Measurements from ENCODE around the gene ITGB5.

The ITGB5 gene

DNA sequence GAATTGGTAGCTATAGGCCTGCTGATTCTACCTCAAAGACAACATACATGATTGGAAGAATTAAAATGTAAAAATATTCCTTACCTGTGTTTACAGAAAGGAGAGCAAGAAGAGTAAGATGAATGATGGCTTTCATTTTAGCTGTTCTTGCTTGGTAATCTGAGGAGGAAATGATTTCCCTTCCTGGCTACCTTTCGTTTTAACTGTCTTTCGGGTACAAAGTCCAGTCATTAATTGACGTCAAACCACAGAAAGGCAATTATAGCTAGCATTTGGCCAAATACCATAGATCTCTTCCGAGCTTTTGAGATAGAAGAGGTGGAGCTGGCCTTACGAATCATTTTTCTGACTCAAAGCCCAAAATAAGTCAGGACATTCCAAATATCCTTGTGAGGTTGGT, 47.4 kb upstream of the ITGB5 start, which contains the start of gene MUC13:
Gene MUC13 (minus strand): TSS at position 175 of the 400 bp plus-strand sequence. CDS start 39 bp downstream, at position 136.
- H3K27ac ChIP-seq (ENCODE audit: low read depth, low read length, poor library complexity, severe bottlenecking): no peak within 1 kb of the TSS
- H3K27me3 ChIP-seq (ENCODE audit: insufficient read depth, low read length): no peaks in the 10 kb centered on the region
- no peak within 1 kb of the TSS for H3K9ac ChIP-seq (ENCODE audit: low read length)
- H4K20me1 ChIP-seq (ENCODE audit: insufficient read depth, low read length): no peaks in the 10 kb centered on the region
- no peaks in the 10 kb centered on the region for H3K36me3 ChIP-seq (ENCODE audit: insufficient read depth, low read length)
- H3K9me3 ChIP-seq (ENCODE audit: low read length): no peaks in the 10 kb centered on the region
- TF ChIP-seq EZH2 (IDR thresholded peaks at IDR 0.05; ENCODE audit: borderline replicate concordance, low read length): no peak
- TF ChIP-seq, protein P1, sequence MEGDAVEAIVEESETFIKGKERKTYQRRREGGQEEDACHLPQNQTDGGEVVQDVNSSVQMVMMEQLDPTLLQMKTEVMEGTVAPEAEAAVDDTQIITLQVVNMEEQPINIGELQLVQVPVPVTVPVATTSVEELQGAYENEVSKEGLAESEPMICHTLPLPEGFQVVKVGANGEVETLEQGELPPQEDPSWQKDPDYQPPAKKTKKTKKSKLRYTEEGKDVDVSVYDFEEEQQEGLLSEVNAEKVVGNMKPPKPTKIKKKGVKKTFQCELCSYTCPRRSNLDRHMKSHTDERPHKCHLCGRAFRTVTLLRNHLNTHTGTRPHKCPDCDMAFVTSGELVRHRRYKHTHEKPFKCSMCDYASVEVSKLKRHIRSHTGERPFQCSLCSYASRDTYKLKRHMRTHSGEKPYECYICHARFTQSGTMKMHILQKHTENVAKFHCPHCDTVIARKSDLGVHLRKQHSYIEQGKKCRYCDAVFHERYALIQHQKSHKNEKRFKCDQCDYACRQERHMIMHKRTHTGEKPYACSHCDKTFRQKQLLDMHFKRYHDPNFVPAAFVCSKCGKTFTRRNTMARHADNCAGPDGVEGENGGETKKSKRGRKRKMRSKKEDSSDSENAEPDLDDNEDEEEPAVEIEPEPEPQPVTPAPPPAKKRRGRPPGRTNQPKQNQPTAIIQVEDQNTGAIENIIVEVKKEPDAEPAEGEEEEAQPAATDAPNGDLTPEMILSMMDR (IDR thresholded peaks at IDR 0.05; ENCODE audit: low read length): no peak
- H3K4me1 ChIP-seq (ENCODE audit: insufficient read depth, low read length, severe bottlenecking): no peaks in the 10 kb centered on the region
- H2AFZ ChIP-seq (ENCODE audit: low read length): no peak within 1 kb of the TSS
- H3K4me3 ChIP-seq (ENCODE audit: low read depth, low read length, poor library complexity, severe bottlenecking): no peak within 1 kb of the TSS
- no peaks in the 10 kb centered on the region for H3K79me2 ChIP-seq (ENCODE audit: insufficient read depth, low read length)
- H3K9me2 ChIP-seq (ENCODE audit: low read depth, low read length): no peaks in the 10 kb centered on the region
- H3F3A ChIP-seq (ENCODE audit: insufficient read depth, low read length): no peaks in the 10 kb centered on the region
- no peak within 1 kb of the TSS for H3K4me2 ChIP-seq (ENCODE audit: low read length)

DNA sequence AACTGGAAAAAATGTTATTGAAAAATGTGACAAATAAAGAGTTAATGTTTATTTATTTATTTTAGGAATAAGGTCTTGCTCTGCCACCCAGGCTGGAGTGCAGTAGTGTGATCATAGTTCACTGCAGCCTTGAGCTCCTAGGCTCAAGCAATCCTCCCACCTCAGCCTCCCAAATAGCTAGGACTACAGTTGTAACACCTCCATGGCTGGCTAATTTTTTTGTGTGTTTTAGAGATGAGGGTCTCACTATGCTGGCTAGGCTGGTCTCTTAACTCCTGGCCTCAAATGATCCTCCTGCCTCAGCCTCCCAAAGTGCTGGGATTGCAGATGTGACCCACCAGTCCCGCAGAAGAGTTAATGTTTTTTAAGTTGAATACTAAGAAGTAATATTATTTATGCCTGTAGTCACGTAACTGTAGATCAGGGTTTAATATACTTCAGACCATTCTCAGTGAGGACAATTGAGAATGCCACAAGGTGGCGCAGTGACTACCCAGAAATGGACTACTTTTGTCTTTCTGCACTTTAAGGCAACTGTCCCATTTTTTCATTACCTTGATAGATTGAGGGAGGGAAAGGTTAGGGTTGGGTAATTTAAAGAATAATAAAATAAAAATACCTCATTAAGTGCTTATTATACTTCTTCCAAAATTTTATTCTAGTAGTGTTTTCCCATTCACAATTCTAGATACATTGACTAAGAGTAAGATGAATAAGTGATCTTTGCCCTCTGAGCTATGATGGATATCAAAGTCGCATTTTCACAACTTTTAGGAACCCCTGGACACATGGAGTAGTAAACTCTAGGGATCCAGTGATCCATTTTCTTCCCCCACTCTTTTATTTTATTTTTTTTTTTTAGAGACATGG, 41.4 kb upstream of the ITGB5 start:
- Histone ChIP-seq H3K27me3 (ENCODE audit: insufficient read depth, low read length) (no peaks in the 10 kb centered on the region), H3F3A (ENCODE audit: insufficient read depth, low read length) (no peaks in the 10 kb centered on the region), H3K9me3 (ENCODE audit: low read length) (no peaks in the 10 kb centered on the region), H3K79me2 (ENCODE audit: insufficient read depth, low read length) (no peaks in the 10 kb centered on the region), H3K4me1 (ENCODE audit: insufficient read depth, low read length, severe bottlenecking) (no peaks in the 10 kb centered on the region), H3K27ac (ENCODE audit: low read depth, low read length, poor library complexity, severe bottlenecking) (no peak overlapping the region), H3K36me3 (ENCODE audit: insufficient read depth, low read length) (no peaks in the 10 kb centered on the region), H4K20me1 (ENCODE audit: insufficient read depth, low read length) (no peaks in the 10 kb centered on the region), H3K4me3 (ENCODE audit: low read depth, low read length, poor library complexity, severe bottlenecking) (no peak overlapping the region), H3K9ac (ENCODE audit: low read length) (no peak overlapping the region), H2AFZ (ENCODE audit: low read length) (no peak overlapping the region), H3K4me2 (ENCODE audit: low read length) (no peak overlapping the region), H3K9me2 (ENCODE audit: low read depth, low read length) (no peaks in the 10 kb centered on the region)
- TF ChIP-seq, protein P1 (IDR thresholded peaks at IDR 0.05; ENCODE audit: low read length): peak; percentile 74
- TF ChIP-seq EZH2 (IDR thresholded peaks at IDR 0.05; ENCODE audit: borderline replicate concordance, low read length): no peak

DNA sequence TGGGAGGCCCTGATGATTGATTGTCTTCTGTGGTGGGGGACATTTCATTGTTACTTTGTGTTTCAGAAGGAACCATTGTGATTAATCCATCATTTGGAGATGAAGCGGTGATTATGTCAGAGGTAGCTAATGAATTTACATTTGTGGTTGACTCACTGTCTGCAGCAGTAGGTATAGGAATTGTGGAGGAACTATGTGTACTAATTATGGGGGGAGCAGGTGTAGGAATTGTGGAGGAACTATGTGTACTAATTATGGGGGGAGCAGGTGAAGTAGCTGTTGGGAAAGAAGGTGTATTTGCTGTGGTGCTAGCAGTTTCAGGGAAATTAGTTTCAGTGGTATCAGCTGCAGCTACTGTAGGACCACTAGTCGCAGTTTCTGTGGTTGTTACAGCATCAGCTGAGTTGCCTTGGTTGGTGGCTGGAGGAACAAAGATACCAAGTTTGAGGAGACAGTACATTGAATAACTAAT, 40.4 kb upstream of the ITGB5 start:
- H3K9me2 ChIP-seq (ENCODE audit: low read depth, low read length): no peaks in the 10 kb centered on the region
- no peaks in the 10 kb centered on the region for H3F3A ChIP-seq (ENCODE audit: insufficient read depth, low read length)
- H3K9me3 ChIP-seq (ENCODE audit: low read length): no peaks in the 10 kb centered on the region
- no peak overlapping the region for H3K27ac ChIP-seq (ENCODE audit: low read depth, low read length, poor library complexity, severe bottlenecking)
- no peaks in the 10 kb centered on the region for H3K79me2 ChIP-seq (ENCODE audit: insufficient read depth, low read length)
- no peaks in the 10 kb centered on the region for H3K4me1 ChIP-seq (ENCODE audit: insufficient read depth, low read length, severe bottlenecking)
- H4K20me1 ChIP-seq (ENCODE audit: insufficient read depth, low read length): no peaks in the 10 kb centered on the region
- H3K36me3 ChIP-seq (ENCODE audit: insufficient read depth, low read length): no peaks in the 10 kb centered on the region
- no peak for TF ChIP-seq EZH2 (IDR thresholded peaks at IDR 0.05; ENCODE audit: borderline replicate concordance, low read length)
- TF ChIP-seq, protein P1 (IDR thresholded peaks at IDR 0.05; ENCODE audit: low read length): no peak
- H3K9ac ChIP-seq (ENCODE audit: low read length): no peak overlapping the region
- no peak overlapping the region for H3K4me2 ChIP-seq (ENCODE audit: low read length)
- H2AFZ ChIP-seq (ENCODE audit: low read length): no peak overlapping the region
- no peaks in the 10 kb centered on the region for H3K27me3 ChIP-seq (ENCODE audit: insufficient read depth, low read length)
- H3K4me3 ChIP-seq (ENCODE audit: low read depth, low read length, poor library complexity, severe bottlenecking): no peak overlapping the region

Data from OCI-LY1 (cell line).